Measurements from ENCODE around the gene TBL3.

GRCh38 chr16:1961651-1962067 lies 10.2 kb upstream of the TBL3 start:
- no peak for TF ChIP-seq POLR2A (IDR thresholded peaks at IDR 0.05)
- TF ChIP-seq CTCF (IDR thresholded peaks at IDR 0.05): no peak
